ENCODE results near the gene M6PR. TPM values are rescaled to one million over a fixed set of nuclear protein-coding genes. Genes with fewer than 3 reads are reported as not detected.

The M6PR gene
- total and polyA plus RNA-seq, 2 of the 13 experiments (the other 11 are each of a cell fraction or from before 2014, with no cell fraction given) = 98.2 to 127 TPM

DNA sequence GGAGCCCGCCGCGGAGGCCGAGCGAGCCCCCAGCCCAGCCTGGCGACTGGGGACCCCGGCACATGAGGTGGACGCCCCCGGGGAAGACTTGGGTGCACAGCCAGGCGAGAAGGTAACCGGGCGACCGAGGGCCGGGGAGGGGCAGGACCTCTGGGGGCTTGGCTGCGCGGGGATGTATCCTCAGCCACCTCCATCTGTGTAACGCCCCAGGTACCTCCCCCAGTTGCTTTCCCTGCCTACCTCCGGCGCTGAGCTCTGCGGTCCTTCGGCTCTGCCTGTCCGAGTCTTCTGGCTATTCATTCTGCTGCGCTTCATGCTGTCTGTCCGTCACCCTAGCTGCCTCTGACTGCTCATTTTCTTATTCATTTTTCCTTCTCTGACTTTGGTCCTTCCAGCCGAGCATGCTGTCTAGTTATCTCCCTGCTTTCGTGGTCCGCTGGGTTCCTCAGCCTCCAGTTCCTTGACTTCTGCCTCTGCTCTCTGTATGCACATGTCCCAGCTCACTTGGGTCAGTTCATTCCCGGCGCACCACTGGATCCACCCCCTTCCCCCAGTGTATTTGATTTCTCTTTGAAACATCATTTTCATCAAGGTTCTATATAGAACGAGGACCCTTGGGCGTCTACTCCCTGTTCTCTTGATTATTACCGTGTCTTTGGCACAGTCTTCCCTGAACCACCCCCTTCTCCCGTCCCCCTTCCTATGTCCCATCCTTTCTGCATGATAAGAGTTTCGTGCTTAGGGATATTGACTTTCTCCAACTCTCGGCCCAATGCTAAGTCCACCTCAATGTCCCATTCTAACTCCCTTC, 34.5 kb downstream of the M6PR start (continued):
- TF ChIP-seq, protein P1, sequence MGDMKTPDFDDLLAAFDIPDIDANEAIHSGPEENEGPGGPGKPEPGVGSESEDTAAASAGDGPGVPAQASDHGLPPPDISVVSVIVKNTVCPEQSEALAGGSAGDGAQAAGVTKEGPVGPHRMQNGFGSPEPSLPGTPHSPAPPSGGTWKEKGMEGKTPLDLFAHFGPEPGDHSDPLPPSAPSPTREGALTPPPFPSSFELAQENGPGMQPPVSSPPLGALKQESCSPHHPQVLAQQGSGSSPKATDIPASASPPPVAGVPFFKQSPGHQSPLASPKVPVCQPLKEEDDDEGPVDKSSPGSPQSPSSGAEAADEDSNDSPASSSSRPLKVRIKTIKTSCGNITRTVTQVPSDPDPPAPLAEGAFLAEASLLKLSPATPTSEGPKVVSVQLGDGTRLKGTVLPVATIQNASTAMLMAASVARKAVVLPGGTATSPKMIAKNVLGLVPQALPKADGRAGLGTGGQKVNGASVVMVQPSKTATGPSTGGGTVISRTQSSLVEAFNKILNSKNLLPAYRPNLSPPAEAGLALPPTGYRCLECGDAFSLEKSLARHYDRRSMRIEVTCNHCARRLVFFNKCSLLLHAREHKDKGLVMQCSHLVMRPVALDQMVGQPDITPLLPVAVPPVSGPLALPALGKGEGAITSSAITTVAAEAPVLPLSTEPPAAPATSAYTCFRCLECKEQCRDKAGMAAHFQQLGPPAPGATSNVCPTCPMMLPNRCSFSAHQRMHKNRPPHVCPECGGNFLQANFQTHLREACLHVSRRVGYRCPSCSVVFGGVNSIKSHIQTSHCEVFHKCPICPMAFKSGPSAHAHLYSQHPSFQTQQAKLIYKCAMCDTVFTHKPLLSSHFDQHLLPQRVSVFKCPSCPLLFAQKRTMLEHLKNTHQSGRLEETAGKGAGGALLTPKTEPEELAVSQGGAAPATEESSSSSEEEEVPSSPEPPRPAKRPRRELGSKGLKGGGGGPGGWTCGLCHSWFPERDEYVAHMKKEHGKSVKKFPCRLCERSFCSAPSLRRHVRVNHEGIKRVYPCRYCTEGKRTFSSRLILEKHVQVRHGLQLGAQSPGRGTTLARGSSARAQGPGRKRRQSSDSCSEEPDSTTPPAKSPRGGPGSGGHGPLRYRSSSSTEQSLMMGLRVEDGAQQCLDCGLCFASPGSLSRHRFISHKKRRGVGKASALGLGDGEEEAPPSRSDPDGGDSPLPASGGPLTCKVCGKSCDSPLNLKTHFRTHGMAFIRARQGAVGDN (CRISPR knock-in tag; IDR thresholded peaks at IDR 0.05) = peak; percentile 41; the same call in 1 of the 2 replicates
- TF ChIP-seq ZNF709 (CRISPR knock-in tag; IDR thresholded peaks at IDR 0.05) (no peak), MLXIP (CRISPR knock-in tag; IDR thresholded peaks at IDR 0.05; ENCODE audit: borderline replicate concordance) (no peak), BCL3 (CRISPR knock-in tag; IDR thresholded peaks at IDR 0.05) (0 out of 2 replicates have a peak, but pooled peaks have one; percentile 22), ZNF292 (CRISPR knock-in tag; IDR thresholded peaks at IDR 0.05; ENCODE audit: borderline replicate concordance, low read depth) (peak; percentile 47; the same call in 1 of the 2 replicates), ZNF337 (CRISPR knock-in tag; IDR thresholded peaks at IDR 0.05; ENCODE audit: borderline replicate concordance, low read depth) (no peak)
- TF ChIP-seq, protein P2, sequence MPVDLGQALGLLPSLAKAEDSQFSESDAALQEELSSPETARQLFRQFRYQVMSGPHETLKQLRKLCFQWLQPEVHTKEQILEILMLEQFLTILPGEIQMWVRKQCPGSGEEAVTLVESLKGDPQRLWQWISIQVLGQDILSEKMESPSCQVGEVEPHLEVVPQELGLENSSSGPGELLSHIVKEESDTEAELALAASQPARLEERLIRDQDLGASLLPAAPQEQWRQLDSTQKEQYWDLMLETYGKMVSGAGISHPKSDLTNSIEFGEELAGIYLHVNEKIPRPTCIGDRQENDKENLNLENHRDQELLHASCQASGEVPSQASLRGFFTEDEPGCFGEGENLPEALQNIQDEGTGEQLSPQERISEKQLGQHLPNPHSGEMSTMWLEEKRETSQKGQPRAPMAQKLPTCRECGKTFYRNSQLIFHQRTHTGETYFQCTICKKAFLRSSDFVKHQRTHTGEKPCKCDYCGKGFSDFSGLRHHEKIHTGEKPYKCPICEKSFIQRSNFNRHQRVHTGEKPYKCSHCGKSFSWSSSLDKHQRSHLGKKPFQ (CRISPR knock-in tag; IDR thresholded peaks at IDR 0.05; ENCODE audit: insufficient replicate concordance) = peak; percentile 33
- TF ChIP-seq, protein P3, sequence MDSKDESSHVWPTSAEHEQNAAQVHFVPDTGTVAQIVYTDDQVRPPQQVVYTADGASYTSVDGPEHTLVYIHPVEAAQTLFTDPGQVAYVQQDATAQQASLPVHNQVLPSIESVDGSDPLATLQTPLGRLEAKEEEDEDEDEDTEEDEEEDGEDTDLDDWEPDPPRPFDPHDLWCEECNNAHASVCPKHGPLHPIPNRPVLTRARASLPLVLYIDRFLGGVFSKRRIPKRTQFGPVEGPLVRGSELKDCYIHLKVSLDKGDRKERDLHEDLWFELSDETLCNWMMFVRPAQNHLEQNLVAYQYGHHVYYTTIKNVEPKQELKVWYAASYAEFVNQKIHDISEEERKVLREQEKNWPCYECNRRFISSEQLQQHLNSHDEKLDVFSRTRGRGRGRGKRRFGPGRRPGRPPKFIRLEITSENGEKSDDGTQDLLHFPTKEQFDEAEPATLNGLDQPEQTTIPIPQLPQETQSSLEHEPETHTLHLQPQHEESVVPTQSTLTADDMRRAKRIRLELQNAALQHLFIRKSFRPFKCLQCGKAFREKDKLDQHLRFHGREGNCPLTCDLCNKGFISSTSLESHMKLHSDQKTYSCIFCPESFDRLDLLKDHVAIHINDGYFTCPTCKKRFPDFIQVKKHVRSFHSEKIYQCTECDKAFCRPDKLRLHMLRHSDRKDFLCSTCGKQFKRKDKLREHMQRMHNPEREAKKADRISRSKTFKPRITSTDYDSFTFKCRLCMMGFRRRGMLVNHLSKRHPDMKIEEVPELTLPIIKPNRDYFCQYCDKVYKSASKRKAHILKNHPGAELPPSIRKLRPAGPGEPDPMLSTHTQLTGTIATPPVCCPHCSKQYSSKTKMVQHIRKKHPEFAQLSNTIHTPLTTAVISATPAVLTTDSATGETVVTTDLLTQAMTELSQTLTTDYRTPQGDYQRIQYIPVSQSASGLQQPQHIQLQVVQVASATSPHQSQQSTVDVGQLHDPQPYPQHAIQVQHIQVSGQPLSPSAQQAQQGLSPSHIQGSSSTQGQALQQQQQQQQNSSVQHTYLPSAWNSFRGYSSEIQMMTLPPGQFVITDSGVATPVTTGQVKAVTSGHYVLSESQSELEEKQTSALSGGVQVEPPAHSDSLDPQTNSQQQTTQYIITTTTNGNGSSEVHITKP (CRISPR knock-in tag; IDR thresholded peaks at IDR 0.05; ENCODE audit: low read depth) = no peak

Measured in HepG2 (cell line).